ENCODE results near the gene NR2F2.
A peak's percentile ranks its signal among the peaks of the same experiment; 100 is the strongest.

Gene NR2F2

DNA sequence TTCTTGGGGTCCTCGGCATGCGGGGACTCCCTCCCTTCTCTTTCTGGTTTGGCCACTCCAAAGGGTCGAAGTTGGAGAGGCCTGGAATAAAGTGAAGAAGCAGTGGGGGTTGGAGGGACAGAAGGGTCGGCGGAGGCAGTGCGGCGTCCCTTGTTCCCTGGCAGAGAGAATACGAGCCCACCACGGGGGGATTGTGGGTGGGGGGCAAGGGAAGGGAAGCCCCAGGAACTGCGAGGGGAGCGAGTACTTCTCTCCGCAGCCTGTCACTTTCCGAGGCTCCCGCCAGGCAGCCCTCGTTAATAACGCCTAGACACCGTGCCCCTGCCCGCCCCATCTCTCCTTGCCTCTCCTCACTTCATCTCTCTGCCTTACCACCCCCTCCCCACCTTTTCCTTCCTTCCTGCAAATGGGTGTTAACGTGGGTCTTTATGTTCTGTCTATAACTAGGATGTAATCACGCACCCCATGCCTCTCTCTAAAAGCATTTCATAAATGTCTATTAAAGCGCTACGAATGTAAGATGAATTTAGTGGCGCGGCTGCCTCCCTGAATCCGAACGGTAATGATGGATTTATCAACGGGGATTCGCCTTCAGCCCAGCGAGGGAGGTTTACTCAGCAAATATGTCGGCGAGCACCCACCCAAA lies 13.7 kb downstream of the NR2F2 start:
- no peak for DNase-seq

DNA sequence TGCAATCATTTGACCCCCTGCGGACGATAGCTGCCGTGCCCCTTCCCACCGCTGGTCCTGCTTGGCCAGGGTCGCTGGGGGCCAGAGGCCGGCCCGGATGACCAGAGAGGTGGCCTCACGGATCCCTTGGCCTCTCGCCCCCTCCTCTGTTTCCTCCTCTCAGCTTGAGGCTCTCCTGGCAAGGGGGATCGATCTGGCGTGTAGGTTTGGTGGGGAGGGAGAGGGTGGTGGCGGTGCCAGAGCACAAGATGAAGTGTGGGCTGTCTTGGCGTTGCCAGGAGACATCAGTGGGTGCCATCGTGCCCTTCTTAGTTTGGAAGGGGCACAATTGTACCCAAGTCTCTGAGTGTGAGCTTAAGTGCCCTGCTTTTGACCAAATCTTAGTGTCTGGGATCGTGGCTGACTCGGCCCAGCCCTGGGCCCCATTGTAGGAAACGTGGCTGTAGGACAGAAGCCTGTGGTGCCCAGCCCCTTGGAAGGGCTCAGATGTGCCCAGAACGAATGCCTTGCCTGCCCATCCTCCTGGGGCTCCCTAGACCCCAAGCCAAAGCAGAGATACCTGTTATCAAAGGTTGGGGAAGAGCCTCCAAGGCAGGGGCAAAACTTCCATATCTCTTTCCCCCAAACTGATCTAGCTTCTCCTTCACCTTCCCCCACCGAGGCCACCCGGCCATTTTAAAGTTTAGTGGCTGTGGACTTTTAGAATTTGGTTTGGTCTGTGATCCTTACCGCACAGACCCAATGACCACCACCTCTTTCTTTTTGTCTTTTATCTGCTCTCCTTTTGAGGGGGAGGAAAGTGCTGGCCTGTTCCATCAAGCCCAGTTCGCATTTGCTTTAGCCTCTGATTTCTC lies 14.4 kb downstream of the NR2F2 start:
- no peak for DNase-seq

DNA sequence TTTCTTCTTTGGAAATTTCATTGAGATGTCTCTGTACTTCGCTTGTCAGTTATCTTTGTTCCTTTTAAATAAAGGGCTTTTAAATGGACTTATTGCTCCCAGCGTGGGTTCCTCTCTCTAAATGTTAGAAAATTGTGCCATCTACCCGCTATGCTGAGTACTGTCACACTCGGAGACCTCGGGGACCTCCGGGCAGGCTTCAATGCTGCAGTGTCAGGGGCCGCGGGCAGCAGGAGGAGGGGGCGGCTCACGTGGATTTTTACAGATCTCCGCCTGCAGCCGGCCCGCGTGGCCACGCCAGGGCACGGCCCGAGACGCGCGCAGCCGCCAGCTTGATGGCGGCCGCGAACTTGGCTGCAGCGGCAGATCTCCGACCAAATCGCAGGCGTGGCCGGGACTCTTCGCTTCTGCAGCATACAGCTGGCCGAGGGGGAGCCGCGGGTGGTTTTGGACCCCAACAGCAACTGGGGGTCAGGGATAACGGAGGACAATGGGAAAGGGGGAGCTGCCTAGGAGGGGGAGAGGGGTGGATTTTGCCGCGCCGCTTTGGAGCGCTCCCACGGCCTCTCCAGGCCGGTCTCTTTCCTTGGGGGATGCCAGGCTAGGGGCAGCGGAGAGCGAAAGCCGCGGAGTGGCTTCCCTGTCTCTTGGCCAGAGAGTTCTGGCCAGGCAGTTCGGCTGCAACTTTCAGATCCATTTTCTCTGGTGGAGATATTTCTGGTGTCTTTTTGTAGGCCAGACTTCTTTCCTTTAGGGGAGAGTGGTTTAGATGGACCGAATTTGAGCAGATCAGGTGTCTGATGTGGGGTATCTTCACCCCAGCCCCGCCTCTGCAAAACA lies 15.3 kb downstream of the NR2F2 start:
- peak; percentile 52 to 55 (median 53) for DNase-seq

DNA sequence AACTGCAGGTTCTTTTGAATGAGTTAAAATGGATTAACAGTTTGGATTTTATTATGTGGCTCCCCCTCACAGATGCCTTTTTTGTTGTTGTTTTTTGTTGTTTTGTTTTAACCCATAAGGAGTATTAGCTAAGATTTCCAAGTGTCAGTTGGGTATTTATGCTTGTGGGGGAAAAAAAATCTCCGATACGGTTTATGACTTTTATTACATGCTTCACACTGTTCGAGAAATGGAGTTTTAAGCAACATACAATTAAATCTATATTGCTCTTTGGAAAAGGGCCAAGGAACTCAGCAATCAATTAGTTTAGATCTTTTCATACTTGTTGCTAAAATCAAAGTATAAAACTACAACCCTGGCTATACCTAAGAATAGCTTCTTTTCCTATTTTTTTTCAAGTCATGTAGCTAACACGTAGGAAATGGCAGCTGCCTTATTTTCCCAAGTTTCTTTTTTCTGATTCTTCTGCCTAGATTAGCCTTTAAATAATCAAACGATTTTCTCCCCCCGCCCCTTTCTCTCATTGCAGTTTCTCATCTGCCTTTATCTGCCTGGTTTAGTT lies 16.0 kb downstream of the NR2F2 start:
- DNase-seq: no peak

DNA sequence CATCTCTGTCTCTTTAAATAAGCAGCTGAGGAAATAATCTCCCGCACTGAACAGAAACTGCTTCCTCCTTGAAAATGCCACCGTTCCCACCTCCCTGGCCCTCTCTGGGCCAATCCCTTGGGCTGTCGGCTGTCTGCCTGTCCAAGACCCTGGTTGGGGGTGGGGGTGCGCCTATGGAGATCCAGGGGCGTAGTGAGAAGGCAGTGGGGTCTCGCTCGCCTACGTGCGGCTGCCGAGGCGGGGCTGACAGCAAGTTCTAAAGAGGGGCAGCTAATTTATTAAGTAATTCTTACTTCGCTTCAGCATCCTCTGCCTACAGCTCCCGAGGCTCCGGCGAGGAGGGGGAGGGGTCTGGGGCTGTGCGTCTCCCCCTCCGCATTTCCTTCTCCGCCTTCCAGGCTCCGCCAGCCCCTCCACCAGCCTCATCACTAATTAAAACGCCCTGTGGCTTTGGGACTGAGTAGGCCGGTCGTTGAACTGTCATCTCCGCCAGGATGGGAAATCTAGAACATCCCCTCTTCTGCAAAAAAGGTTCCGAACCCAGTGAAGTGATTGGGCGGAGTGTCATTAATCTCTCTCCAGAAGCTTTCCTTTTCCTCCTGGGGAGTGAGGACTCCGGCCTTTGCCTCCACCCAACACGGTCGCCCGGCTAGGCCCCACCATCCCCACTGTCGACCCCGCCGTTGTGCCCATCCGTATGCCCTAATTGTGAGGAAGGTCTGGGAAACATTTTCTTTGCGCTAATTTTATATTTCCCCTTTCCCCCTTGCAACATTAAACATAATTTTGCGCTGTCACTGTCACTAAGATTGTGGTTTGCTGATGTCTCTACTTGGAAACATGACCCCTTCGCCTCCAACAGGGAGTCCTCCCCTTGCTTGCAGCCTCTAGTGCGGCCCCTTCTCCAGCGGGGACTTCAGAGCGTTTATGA lies 16.9 kb downstream of the NR2F2 start:
- no peak for DNase-seq

DNA sequence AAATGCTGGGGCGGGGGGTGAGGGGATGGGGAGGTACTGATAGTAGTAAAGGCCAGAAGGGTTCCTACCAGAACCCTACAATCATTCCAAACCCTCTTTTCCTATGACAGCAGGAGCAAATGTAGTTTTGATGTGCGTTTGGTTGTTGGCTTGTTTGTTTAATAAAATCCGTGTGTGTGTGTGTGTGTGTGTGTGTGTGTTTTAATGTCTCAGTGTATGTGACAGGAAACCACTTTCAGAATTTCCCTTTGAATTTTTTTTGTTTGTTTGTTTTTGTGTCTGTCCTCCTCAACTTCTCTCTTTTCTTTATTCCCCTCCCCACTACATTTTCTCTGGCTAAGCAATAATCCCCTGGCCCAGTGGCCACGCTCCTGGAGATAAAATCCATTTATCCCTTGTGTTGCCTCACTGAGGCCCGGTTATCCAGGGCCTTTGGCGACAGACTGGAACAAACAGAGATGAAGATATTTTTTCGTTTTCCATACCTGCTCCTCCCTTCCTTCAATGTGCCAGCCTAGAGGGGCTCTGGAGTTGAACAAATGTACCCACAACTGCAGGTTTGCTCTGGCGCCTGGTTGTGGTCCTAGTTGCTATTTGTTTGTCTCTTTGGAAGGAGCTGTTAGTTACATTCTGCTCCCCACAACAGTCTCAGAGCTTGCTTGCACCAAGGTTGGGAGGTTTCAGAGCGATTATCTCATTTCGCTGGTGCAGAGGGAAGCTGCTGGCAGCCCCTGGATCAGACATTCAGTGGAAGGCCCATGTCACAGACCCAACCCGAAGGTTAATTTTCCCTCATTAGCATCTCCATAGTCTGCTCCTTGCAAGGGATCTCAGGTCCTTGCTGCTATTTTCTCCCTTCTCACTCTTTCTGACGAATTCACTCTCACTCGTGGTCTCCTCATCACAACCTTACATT lies 17.9 kb downstream of the NR2F2 start:
- DNase-seq: no peak

DNA sequence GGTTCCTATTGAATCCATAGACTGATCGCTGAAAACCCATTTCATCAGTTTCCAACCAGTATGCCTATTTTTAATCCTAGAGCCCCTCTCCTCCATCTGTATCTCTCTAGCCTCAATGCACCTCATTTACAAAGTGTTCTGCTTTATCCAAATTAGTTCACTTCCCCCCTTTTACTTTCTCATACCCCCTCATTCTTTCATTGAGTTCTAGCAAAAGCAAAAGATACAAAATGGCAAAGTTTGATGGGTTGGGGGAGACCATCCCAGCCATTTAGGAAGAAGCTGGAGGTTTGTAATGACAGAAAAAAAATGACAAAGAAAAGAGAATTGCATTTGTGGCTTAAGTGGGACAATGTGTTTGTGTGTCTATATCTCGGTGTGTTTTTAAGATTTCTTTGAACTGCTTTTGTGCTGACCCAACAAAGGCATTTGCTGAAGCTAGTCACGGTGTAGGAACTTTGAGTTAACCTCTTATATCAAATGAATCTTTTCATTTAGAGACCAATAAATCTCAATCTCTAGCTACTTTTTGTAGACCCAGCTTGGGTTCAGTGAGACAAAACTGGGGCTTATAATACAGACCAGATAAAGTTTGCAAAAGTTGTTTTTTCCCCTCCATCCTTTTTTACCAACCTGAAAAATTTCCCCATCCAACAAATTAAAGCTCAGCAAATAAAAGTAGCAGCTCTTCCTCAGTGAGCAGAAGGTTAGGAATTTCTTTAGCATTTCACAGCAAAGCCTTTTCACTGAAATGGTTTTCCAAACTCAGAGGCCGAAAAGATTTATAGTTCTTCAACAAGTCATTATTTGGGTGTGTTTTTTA lies 18.7 kb downstream of the NR2F2 start:
- no peak for DNase-seq

DNA sequence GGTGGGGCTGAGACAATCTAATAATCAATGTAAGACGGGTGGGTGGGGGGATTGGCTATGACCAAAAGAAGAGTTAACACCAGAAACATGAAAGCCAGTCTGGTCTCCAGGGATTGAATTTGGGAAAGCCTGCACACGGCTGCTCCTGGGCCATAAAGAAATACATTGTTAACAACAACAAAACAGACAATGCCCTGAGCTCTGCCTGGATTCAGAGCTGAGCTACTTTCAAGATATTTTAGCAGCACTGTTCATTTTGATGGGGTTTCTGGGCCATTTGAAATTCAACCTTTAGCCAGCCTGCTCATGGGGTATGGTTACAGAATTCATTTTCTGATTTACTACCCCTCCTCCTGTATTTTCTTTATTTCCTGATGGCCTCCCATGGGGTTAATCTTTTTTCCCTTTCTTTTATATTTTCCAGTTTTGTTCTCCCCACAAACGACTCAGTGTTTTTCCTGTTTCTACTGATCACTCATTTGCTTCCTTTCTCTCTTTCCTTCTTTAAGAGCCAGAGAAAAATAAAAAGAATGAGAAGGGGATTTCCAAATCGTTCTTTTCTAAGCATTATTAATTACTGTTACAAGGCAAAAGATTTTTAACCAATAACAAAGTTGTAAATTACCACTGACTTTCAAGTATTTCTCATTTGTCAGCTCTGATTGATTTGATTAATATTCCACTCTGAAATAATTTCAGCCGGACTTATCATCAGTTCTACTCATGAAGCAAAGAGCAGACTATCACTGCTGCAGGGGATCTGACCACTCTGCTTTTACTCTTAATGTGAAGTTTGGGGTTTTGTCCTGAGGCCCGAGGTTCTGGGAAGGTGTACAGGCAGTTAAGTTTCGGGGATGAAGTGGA lies 19.6 kb downstream of the NR2F2 start:
- no peak for DNase-seq

DNA sequence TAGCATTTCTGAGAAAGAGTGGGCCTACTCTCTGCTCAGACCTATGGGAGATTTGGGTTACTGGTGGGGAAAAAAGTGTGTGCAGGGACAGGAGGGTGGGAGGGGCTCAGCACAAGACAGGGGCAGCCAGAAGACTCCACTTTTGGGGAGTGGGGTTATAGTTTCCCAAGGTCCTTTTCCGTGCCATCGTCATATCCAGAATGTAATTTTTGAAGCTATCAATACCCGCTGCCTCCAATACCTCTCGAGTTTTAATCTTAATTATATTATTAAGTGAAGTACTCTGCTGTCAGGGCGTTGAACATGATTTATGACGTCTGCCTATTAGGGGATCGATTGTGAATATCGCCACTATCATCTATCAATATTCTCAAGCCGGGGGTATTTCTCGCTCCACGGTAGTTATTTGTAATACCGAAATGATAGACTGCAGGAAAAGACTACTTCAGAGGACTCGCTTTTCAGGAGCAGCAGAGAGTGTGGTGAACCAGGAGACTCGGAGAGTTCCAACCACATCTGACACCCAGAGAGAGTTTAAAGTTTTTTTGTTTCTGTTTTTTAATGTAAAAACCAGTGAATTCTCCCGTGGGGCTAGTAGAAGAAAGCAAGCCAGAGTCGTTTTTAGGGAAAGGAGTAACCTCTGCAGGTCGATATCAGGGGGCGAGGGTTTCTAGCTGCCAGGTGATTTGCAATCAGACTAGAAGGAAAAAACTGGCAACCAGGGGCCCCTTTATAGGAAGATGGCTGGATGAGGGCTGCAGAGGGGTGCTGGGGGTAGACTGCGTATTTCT lies 20.6 kb downstream of the NR2F2 start:
- no peak for DNase-seq

DNA sequence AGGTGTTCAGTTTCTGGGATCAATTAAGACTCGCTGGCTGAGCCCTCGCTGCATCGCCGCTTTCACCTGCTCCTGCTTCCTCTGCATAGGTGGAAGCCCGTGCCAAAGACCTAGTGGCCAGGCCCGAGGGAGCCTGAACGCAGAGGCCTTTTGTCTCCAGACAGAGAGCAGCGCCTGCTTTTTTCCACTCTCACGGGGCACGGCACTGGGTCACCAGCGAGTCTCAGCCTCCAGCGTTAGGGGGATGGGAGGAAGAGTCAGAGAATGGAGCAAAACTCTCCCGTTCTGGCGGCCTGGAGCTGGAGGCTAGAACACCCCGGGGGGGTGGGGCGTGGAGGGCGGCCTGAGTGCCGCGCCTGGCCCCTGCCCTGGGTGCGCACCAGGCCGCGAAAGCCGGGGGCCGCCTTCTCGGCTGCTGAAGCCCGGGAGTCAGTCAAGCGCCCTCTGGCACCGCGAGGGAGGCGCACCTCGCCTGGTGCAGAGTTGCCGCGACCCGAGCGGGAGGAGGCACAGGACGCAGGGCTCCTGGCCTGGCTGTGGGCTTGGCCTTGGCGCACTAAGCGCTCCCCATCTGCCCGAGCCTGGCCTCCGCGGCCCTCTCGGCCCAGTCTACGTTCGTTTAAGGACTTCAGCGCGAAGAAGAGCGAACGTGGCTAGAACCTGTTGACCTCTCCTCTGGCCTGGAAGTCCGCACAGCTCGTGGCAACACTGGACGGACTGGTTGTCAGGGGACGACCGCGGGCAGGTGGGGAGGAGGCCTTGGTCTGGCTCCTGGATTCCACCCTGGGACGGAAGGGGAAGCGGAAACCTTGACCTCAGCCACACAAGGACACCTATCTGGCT lies 21.5 kb downstream of the NR2F2 start:
- DNase-seq: no peak

DNA sequence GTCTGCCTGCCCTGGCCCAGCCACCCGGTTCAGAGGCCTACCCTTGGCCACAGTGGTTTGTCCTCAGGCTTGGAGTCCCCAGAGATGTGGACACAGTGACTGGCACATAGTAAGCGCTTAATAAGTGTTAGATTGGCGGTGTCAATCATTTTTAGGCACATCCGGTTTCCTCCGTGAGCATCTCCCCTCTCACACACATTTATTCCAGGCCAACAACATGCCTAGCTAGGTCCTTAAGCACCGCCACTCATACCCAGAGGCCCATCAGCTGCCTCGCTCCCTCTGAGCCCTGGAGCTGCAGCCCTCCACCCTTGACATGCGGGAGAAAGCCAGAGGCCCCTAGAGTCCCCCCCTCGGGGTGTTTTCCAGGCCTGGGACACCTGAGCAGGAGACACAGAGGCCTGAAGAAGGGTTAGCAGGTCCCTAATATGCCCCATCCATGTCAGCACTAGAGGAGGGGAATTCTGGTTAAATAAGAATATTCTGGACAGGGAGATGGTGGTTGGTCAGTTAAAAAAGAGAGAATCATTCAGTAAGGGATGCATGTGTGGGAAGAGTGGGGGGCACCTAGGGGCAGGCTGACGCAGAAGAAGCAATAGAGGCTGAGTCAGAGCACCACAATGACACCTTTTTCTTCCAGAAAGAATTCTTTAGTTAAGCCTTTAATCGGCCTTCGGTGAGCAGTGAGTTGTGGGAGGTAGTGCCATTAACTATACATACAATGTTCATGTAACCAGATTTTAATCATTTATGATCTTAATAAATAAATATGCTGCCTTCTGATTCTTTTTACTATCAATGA lies 22.3 kb downstream of the NR2F2 start:
- no peak for DNase-seq

DNA sequence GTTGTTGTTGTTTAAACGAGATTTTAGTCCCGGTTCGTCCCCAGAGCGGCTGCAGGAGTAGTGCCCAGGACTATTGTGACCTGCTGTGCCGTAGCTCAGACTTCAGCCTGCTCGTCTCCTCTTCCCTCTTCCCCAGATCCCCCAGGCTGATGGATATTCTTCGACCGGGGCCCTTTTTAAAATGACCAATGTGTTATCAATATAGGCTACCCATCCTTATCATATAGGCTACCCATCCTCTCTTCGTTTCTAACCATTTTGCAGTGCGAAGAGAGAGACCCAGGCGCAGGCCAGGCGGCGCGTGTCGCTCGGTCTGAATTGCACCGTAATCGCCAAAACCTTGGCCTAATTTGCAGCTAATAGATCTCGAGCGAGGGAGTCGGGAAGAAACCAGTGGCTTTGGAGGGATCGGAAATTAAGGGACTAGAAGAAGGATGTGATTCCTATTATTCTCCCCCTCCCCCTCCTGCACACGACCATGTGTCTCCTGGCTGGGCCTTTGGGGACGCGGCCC lies 23.0 kb downstream of the NR2F2 start:
- DNase-seq: no peak

DNA sequence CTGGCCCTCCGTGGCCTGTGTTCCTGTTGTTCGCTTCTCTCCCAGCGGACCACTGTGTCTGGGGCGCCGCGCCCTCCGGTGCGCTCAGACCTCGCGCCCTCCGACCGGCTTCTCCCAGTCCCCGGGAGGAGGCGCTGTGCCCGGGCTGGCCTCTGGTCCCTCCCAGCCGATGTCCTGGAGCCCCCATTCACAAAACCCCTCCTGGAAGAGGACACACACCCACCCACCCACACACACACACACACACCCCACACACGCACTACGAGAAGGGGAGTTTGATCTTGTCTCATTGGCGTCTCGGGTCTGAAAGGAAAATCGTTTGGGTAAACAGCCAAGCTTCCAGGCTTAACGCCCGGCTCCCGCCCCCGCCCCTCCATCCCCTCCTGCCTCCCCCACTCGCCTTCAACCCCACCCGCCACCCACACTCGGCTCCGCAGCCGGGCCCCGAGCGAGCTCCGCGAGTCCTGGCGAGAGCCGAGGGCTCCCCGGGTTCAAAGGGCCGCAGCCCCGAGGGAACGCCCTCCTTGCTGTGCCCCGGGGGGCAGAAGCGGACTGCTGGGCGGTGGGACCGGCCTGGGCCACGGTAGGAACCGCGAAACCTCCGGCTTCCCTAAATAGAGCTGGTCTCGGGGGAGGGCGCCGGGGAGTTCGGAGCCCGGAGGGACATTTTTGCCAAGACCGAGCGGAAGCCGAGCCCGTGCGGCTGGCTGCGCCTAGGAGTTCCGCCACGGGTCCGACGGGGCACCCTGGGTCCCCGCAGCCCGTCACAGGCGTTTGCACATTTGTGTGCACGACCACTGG lies 23.6 kb downstream of the NR2F2 start:
- no peak for DNase-seq

DNA sequence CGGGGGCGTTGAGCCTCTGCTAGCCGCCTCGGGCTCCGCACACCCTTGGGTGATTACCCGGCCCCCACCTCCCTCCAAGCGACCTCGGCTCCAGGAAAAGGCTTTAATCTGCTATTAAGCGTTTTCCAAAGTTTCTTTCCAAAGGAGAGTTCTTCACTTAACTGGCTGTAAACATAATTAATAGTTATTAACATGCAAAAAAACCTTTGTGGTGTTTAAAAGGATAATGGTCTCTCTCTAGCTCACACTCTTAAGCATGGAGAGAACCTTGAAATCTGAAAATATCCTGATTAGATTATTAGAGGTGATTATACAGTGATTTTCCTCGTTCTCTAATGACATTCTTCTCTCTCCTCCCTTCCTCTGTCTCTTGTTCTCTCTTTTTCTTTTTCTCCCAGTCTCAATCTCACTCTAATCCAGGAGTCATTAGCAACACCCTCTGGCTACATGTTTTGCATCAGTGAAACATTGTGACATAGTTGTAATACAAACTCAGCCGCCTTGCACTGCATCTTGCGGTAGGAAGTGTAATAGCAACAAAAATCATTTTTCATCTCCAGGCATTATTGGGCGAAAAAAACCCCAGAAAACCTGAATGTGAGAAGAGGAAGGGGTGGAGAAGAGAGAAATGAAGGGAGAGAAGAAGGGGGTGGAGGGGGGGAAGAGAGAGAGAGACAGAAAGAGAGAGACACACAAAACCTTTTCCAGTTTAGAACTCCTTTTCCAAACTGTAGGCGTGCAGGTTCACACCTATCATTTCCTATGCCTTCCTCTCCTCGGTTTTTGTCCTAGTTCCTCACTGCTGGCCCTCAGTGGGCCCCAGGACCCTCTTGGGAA lies 24.4 kb downstream of the NR2F2 start:
- DNase-seq: peak in 2 of 3 donors; percentile 29 to 37
